Stimulated activated CD4-positive, alpha-beta T cell treated with anti-CD3 and anti-CD28 coated beads, Interleukin-4, amount 100 ng/mL, for 1 hour (primary cell): Measurements from ENCODE around the gene CIROP.

Experiments used
- DNase-seq: peaks from one replicate; pipeline ENCODE4 v3.0.0-alpha.2; 2020

Gene CIROP

DNA sequence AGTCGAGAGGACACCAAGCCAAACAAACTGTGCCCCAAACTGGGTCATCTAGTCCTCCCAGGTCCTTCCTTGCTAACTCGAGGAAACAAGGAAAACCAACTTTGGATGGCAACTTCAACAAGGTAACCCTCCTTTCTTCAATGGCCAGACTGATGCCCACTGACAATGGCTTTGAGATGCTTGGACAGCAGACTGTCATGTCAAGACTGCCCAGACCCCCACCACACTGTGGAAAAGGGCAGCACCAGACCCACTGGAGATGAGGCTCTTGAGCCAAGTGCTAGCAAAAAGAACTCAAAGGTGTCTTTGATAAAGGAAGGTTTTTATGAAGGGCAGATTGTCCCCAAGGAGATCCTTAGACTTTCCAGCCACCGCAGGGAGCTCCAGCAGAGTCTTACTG, 38.4 kb downstream of the CIROP start:
- no peak for DNase-seq

DNA sequence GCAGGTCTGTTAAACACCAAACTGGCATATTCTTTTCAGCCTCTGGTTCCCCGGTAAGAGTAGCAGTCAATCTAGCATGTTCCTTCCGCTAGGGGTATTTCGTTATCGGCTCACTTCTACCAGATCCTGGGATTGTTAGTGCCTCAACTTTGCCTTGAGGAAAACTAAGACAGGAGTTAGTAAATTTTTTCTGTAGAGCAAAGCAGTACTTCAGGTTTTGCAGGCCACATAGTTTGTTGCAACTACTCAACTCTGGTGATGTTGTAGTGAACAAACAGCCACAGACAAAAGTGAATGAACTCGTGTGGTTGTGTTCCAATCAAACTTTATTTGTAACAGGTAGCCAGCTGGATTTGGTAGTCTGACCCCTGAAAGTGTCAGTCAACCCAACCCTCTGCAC, 41.2 kb downstream of the CIROP start:
- no peak for DNase-seq

DNA sequence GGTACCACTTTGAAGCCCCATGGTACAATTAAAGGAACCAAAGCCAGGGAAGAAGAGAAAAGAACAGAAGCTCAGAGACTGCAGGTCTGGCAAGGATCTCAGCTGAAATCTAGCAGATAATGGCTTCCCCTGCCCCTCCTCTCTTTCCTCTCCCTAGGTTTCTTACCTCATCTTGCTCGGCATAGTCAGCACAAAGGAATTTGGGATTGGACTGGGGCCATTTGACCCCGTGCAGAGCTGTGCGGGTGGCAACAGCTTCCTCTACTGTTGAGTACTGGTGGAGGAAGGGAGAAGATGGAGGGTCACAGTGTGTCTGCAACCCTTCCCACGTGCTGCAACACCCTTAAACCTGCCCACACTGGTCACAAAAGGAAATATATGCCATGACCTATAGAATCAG, 42.8 kb downstream of the CIROP start:
- DNase-seq = no peak

DNA sequence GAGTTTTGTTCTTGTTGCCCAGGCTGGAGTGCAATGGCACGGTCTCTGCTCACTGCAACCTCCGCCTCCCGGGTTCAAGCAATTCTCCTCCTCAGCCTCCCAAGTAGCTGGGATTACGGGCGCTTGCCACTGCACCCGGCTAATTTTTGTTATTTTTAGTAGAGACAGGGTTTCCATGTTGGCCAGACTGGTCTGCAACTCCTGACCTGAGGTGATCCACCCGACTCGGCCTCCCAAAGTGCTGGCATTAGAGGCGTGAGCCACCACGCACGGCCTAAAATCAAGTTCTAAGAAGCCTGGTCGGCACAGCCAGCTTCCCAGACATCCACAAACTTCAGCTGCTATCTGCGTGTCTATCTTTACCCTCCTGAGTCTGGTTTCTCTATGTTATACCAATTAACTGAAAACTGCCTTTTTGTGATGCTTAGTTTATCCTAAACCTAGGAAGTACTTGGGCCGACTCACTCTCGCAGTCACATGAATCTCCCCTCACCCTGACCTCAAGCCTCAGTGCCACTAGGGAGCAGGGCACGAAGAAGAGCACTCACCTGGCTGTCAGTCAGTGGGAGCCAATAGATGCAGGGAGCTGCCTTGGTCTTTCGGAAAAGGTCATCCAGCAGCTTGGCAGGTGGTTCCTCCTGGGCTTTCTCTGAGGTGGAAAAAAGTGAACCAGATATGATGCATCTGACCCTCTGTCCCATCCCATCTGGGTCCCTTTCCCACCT, 44.1 kb downstream of the CIROP start:
- DNase-seq = no peak

DNA sequence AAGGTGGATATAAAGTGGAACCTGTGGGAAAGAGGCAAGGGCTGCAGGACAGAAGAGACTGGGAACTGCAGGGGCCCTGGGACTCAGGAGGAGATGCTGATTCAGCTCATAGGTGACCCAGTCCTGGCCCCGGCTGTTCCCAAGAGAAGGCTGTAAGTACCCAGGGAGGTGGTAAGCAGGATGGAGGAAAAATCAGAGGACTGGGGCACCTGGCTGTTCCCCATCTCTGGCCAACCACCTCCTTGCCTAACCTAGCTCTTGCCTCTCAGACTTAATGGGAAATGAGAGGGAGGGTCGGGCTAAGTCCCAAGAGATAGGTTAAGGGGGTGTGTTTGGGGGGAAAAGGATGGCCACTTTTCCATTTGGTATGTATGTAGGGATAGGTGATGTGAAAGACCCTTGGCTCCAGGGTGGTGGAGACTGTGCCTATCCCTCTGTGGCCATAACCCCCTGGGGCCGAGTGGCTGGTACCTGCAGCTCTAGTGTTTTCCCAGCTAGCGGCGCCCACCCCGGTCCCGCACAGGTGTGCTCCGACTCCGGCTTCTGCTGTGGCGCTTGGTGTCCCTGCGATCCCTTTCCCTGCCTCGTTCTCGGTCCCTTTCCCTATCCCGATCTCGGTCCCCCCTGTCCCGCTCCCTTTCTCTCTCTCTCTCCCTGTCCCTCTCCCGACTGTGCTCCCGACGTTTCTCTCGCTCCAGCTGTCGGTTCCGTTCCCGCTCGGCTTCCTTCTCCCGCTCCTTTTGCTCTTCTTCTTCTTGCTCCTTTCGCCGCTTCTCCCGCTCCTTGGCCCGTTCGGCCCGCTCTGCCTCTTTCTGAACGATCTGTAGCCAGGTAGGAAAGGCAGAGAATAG, 45.9 kb downstream of the CIROP start:
- no peak for DNase-seq

DNA sequence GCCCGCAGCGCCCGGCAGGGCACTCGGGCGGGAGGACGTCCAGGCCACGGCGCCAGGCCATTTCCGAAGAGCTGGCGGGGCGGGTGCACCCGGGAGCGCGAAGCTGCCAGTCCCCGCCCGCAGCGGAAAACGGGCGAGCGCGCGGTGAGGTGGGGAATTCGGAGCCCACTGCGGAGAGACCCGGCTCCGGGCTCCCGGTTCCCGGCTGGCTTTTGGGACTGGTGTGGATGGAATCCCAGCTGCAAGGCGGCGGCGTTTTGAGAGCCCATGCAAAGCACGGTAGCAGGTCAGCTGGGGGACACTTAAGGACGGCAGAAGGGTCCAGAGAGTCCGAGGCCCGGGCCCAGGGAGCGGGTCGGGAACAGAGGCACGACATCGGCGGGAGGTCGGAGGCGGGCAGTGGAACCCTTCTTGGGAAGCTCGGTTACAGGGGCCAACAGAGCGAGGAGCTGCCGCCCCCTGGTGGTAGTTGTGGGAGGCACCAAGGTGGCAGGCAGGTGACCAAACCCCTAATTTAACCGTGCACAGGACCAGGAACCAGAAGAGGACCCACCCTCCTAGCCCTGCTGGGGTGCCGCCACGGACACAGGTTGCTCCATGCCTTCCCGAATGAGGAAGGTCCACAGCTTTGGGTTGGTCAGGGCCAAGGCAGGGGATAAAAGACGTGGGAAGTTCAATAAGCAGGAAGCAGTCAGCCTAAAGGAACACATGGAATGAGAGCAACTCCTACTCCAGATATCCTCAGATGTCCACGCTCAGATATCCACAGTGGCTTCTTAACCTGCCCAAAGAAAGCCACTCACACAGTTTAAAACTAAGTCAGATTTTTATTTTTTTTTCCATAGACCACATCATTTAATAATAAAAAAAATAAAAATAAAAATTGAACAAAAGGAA, 46.8 kb downstream of the CIROP start:
- peak; percentile 88 for DNase-seq

DNA sequence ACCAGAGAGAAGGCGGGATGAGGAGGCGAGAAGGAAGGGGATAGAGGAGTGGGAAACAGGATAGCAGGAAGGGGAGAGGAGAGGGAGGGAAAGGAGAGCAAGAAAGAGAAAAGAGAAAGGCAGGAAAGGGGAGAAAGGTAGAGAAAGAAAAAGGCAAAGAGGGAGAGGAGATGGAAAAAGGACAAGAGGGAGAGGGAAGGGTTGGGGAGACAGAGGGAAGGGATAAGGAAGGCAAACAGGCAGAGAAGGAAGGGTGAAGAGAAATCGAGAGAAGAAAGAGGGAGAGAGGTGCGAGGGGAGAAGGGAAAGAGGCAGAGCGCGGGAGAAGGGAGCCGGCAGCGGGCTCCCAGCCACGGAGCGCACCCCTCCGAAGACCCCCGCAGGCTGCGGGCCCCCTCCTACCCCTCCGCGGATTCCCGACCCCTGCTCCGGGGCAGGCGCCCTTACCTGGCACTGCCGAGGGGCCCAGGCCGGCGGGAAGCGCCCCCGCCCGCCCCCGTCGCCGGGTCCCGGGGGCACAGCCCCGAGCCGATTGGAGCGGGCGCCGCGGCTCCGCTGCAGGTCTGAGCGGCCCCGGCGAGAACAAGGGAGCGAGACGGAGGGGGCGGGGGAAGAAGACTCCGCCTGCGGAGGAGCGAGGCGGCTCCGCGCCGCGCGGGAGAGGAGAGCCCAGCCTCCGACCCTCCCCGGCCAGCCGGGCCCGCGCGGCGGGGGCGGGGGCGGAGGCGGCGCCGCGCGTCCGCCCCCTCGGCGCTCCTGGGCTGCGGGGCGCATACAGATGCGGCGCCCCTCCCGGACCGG, 47.6 kb downstream of the CIROP start, which contains the start of gene CDH24:
Gene CDH24 (minus strand): TSS at position 565 of the 801 bp plus-strand sequence. CDS start 1,787 bp downstream, outside the sequence.
- peak; percentile 69 for DNase-seq

DNA sequence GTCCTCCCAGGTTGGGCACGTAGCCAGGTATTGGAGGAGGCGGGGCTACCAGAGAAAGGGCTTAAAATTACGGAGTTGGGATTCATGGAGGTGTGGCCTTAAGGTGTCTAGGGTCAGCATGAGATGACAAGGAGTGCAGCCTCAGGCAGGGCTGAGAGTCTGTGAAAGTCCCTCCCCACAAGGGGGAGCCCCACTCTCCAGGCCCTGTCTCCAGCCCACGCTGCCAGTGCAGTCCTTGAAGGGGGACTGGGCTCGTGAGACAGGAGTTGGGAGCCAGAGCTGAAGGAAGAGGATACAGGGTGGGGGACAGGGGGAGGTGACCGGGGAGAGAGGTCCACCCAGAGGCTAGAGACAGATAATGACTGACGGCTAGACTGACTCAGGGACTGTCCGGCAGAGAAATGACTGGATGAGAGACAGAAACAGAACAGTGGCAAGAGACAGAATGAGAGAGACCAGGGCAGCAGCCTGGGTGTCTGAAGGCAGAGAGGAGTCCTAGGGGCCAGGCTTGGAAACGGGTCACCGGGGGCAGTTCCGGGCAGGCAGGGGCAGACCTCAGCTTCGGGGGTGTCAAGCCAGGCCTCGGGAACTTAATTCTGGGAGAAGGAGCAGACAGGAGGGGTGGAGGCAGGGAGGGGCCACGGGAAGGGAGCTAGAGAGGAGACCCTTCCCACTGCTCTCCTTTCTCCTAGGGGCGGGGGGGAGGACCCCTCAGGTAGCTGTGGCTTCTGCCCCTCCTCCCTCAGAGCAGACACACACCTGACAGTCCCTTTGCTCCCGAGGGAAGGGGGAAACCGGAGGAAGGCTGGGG, 48.4 kb downstream of the CIROP start:
- peak; percentile 68 for DNase-seq

DNA sequence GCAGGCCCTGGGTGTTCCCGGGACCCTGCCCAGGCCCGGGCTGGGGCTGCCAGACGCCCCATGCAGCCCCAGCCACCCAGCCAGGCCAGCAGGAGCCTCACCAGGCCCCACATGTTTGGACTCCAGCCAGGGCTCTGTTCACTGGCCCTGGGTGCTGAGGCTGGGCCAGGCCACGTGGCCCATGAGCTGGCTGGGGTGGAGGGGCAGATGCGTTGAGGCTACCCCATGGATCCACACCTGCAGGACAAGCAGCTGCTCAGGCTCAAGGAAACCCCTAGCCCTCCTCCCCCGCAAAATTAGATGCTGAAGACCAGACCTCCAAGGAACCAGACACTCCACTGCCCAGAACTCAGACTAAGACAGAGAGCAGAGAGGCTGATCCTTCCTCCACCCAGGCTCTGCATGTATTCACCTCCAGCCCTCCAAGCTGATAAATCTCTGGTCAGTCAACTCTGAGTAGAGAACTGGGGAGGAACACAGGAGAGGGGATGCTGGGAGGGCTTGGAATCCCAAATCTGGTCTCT, 49.1 kb downstream of the CIROP start:
- no peak for DNase-seq

DNA sequence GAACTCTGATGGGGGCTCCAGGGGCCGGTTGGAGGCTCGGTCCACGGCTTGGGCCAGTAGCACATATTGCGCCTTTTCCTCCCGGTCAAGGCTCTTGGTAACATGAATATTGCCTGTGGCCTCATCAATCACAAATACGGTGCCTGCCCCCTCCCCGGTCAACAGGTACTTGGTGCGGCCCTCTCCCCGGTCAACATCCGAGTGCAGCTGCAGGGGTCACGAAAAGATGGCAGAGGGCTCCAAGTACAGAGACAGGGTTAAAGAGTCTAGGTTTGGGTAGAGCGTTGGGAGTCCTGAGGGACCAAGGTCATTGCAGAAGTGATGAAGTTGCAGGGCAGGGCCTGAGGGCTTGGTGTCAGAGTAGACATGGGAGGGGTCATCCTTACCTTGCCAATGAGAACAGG, 49.6 kb downstream of the CIROP start:
- DNase-seq = no peak

DNA sequence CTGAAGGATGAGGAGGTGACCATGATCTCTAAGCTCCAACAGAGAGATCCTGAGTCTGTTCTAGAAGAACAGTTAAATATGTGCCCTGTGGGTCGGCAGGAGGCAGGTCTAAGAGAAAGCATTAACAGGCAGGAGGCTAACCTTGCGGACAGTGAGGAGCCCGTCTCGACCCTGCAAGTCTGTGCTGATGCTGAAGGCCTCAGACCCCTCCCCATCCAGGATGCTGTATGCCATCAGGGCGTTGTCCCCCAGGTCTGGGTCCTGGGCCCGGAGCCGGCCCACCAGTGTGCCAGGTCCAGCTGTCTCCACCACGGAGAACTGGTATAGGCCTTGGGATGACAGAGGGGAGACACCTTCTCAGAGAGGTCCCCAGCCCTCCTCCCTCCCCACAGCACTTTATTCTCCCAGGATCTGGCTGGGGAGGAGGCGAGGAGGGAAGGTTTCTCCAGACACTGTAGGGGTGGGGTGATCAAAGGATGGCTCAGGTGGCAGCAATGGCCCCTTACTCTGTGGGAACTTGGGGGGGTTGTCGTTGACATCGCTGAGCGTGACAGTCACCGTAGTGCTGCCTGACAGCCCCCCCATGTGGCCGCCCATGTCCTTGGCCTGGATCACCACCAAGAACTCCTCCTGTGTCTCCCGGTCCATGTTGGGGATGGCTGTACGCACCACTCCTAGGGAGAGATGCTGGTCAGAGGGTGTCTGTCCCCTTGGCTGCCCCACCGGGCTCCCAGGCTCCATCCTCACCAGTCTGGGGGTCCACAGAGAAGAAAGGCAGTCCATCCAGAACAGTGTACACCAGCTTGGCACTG, 50.6 kb downstream of the CIROP start:
- peak; percentile 39 for DNase-seq

DNA sequence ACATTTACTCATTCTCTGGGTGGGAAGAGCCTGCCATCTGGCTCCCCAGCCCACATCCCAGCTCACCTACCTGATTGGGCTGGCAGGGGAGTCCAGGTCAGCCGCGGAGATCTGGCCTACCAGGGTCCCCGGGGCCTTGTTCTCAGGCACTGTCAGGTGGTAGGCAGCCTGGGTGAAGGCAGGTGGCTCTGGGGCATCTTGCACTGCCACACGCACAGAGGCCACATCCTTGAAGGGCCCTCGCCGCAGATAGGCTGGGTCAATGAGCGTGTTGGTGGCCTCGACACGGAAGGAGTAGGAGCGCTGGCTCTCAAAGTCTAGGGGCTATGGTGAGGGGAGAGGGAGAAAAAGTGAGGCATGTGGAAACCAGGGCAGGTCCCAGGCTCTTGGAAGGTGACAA, 51.4 kb downstream of the CIROP start:
- DNase-seq = no peak

DNA sequence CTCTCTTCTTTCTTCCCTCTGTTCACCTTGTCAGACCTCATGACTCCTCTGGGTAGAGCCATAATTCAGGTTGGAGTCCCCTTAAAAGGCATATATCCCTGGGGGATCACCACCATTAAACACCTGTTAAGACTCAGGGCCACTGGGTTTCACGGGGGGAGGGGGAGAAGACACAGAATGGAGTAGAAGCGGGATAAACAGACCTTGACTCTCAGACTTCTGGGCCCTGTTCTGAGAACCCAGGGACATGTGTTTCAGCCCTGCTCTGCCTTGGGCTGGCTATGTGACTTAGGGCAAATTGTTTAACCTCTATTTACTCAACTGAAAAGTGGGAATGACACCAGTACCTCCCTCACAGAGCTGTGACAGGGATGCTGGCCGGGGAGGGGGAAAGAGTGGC, 52.1 kb downstream of the CIROP start:
- DNase-seq = no peak

DNA sequence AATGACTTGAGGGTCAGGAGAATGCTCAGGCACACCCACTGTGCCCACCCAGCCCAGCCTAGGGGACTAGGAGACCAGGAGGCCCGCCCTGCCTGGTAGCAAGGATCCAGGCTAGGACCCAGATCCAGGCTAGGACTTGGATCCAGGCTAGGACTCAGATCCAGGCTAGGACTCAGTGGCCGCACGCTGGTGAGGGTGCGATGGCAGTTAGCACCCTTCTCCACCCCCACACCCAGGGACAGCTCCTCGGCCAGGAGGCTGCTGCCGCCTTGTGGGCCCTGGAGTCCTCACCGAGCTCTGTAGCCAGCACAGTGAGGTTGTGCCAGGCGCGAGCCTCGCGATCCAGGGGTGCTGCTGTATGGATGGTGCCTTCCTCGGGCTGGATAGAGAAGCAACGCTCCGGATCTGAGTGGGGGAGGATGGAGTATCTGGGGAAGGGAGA, 52.6 kb downstream of the CIROP start:
- DNase-seq = no peak

DNA sequence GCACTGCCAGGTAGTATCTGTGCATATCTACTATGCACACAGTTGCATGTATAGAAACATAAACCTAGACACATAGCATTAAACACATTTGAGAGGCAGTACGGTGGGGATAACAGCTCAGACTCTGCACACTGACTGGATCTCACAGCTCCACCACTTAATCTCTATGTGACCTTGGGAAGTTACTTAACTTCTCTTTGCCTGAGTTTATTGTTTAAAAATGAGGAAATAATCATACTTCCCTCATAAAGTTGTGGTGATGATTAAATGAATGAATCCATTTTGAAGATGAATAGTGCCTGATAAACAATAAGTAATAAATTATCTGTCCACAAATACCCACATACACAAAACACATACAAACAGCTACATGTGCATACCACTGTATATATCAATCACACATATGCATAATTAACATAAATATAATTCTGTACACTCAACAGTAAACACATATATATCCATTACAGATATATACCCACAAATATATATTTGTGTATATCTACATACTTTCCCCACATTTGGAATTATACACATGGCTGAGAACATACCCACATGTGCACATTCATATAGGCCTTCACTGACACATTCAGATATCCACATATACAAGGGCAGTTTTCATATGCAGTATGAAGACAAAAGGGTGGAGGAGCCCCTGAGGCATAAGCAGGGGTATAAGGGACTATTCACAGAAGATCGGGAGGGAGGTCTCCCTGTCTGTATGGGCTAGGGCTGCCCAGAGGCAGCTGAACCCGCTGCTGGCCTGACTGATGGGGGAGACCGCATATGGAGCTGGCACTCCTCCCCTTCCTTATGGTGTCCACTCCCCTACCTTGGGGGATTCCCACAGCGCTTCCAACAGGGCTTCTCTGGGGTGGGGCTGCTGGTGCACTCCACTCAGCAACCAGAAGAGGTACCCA, 53.4 kb downstream of the CIROP start:
- DNase-seq = no peak
